Measurements from ENCODE around the gene CPA1.

GRCh38 chr7:130379532-130379920, 768 bp upstream of the CPA1 start:
- no peak for TF ChIP-seq CTCF (IDR thresholded peaks at IDR 0.05)
- TF ChIP-seq POLR2A (IDR thresholded peaks at IDR 0.05; ENCODE audit: low read depth): no peak
- no peak for TF ChIP-seq EP300 (IDR thresholded peaks at IDR 0.05)
- no peak for TF ChIP-seq POLR2AphosphoS5 (IDR thresholded peaks at IDR 0.05)
